ENCODE data around the gene AFTPH. TPM values are rescaled to one million over a fixed set of nuclear protein-coding genes. Genes with fewer than 3 reads are reported as not detected.

Gene AFTPH
- polyA plus RNA-seq, 1 experiment, result 10.9 TPM

DNA sequence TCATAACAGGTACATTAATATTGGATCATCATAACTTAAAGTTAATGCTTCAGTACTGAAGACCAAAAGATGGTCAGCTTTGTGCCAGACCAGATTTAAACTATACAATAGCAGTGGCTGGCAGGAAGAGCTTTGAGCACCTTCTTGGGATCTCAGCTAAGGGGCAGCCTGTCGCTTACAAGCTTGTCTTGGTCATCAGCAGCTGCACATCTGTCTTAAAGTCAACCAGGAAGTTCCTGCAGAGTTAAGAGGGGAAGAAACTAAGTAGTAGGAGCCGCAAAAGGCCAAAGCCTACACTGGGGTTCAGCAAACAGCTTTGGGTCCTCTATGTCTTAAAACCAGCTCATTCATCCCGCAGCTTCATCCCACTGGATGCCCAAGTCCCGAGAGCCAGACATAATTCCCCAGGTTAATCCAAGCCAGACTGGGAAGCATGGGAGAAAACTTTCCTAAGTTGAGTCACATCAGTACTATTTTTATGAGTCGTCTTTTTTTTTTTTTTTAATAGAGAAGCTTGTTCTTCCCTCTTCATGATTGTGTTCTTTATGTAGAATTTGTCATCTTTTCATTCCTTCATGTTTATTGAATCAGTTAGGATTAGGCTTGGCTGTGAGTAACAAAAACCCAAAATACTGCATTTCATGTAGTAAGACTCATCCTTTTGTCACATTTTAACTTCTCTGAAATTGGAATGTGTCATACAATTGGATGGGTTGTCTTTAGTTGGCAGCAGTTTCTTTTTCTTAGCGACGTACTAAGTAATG is 70.3 kb downstream of the AFTPH start:
- DNase-seq (ENCODE audit: low read depth), result peak; percentile 70
- ChIA-PET CTCF (interaction anchor here (0.8 to 1.6 kb wide), 6 partner anchors 14 to 265 kb away, joined by 3 to 6 read pairs (median 4); no protein-coding TSS in a partner anchor), POLR2A (interaction anchor here (0.5 to 1.0 kb wide), 5 partner anchors 38 to 191 kb away, joined by 4 to 10 read pairs (median 6); no protein-coding TSS in a partner anchor)
- H3K27me3 ChIP-seq (ENCODE audit: control insufficient read depth, insufficient read depth, low read length), result peaks cover 11% of the 10 kb centered on the region
- TF ChIP-seq, protein P1, sequence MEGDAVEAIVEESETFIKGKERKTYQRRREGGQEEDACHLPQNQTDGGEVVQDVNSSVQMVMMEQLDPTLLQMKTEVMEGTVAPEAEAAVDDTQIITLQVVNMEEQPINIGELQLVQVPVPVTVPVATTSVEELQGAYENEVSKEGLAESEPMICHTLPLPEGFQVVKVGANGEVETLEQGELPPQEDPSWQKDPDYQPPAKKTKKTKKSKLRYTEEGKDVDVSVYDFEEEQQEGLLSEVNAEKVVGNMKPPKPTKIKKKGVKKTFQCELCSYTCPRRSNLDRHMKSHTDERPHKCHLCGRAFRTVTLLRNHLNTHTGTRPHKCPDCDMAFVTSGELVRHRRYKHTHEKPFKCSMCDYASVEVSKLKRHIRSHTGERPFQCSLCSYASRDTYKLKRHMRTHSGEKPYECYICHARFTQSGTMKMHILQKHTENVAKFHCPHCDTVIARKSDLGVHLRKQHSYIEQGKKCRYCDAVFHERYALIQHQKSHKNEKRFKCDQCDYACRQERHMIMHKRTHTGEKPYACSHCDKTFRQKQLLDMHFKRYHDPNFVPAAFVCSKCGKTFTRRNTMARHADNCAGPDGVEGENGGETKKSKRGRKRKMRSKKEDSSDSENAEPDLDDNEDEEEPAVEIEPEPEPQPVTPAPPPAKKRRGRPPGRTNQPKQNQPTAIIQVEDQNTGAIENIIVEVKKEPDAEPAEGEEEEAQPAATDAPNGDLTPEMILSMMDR (IDR thresholded peaks at IDR 0.05; ENCODE audit: insufficient read depth, low read depth, low read length), result no peak
- no peak overlapping the region for H3K4me3 ChIP-seq (ENCODE audit: low read depth, low read length)
- H3K36me3 ChIP-seq (ENCODE audit: control insufficient read depth, insufficient read depth, low read length), result peaks cover 2% of the 10 kb centered on the region

DNA sequence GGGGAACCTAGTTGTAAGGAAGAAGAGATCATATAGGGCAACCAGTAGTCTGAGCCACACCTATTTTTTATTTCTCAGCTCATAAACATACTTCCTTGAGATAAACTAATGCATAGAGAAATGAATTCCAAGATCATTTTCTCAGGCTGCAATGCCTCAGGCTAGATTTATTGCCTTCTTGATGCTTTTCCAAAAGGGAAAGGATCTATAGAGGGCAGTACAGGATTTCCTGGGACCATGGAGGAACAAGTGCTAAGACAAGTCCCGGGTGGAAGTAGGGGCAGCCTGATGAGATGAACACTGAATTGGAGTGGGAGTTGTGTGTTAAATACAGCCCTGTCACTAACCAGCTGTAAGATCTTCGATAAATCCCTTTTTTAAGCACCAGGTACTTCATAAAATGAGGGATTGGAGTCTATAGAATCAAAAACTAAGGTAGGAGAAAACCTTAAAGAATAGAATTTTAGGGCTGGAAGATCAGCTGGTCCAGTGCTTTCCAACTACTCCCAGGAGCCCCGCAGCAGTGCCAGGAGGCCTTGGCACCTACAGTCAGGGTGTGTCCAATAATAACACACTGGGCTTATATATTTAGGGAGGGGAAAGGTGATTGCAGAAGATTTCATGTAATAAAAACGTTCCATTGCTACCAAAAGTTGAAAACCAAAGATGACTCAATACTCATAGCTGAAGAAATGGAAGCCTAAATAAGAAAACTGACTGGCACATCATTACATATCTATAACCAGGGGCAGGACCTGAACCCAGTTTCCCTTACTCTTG is 71.5 kb downstream of the AFTPH start:
- POLR2A ChIA-PET, result no interaction called here
- H3K36me3 ChIP-seq (ENCODE audit: control insufficient read depth, insufficient read depth, low read length), result peaks cover 2% of the 10 kb centered on the region
- peaks cover 19% of the 10 kb centered on the region for H3K27me3 ChIP-seq (ENCODE audit: control insufficient read depth, insufficient read depth, low read length)
- CTCF ChIA-PET, result interaction anchor here (1.2 to 2.1 kb wide), 9 partner anchors 8 to 277 kb away, joined by 3 to 14 read pairs (median 5); partner anchors contain the start of gene SERTAD2
- H3K4me3 ChIP-seq (ENCODE audit: low read depth, low read length), result no peak overlapping the region
- no peak for DNase-seq (ENCODE audit: low read depth)
- TF ChIP-seq, protein P1 (IDR thresholded peaks at IDR 0.05; ENCODE audit: insufficient read depth, low read depth, low read length), result no peak; the same call in 1 of the 2 replicates

DNA sequence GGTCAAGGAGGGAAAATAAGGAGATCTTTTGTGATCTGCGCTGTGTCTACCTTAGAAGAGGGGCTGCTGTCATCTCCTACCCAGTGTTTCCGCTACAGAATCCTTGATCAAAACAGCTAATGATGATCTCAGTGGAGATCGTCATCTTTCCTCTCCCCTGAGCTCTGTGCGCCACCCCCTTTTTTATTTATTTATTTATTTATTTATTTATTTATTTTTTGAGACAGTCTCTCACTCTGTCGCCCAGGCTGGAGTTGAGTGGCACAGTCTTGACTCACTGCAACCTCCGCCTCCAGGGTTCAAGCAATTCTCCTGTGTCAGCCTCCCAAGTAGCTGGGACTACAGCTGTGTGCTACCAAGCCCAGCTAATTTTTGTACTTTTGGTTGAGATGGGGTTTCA is 74.1 kb downstream of the AFTPH start:
- DNase-seq (ENCODE audit: low read depth), result no peak
- TF ChIP-seq, protein P1 (IDR thresholded peaks at IDR 0.05; ENCODE audit: insufficient read depth, low read depth, low read length), result no peak
- Histone ChIP-seq H3K36me3 (ENCODE audit: control insufficient read depth, insufficient read depth, low read length) (no peaks in the 10 kb centered on the region), H3K4me3 (ENCODE audit: low read depth, low read length) (no peak overlapping the region), H3K27me3 (ENCODE audit: control insufficient read depth, insufficient read depth, low read length) (peaks cover 27% of the 10 kb centered on the region)
- ChIA-PET CTCF (interaction anchor here (0.9 kb wide), 1 partner anchor 46 kb away, joined by 3 read pairs; no protein-coding TSS in a partner anchor), POLR2A (no interaction called here)

DNA sequence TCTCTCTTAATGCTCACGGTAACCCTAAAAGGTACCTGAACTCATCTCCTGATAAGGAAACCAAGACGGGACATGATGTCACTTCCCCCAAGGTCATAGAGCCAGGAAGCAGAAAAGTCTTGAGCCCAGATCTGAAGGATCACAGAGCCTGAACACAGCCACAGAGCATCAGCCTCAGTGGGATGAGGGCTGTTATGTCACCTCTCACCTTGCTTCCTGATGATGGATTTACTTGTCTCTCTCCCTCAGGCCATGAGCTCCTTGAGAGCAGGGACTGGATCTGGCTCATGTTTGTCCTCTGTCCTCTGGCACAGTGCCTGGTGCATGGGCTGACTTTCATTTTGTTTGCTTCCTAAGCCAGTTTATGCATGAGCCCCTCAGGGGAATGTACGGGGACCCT is 75.3 kb downstream of the AFTPH start:
- TF ChIP-seq, protein P1 (IDR thresholded peaks at IDR 0.05; ENCODE audit: insufficient read depth, low read depth, low read length), result no peak

More for the DNA sequence above, 75.3 kb downstream of the AFTPH start:
- POLR2A ChIA-PET, result no interaction called here
- Histone ChIP-seq H3K36me3 (ENCODE audit: control insufficient read depth, insufficient read depth, low read length) (no peaks in the 10 kb centered on the region), H3K27me3 (ENCODE audit: control insufficient read depth, insufficient read depth, low read length) (peaks cover 29% of the 10 kb centered on the region), H3K4me3 (ENCODE audit: low read depth, low read length) (no peak overlapping the region)
- CTCF ChIA-PET, result interaction anchor here (1.8 to 2.3 kb wide), 2 partner anchors 10 to 13 kb away, joined by 9 to 10 read pairs; no protein-coding TSS in a partner anchor
- DNase-seq (ENCODE audit: low read depth), result no peak

Data from BJ (cell line).